HG02759 (cell line): ENCODE measurements around the gene BATF3.
A peak's percentile ranks its signal among the peaks of the same experiment; 100 is the strongest.
"Not testable (repeated sequence)": the region's sequence is repeated elsewhere in the genome, so short reads cannot be mapped to it uniquely, and the experiment has no call there.

Experiments
- ATAC-seq: cut with Tn5 transposase; IDR thresholded peaks from one replicate; pipeline ENCODE4 v1.9.1; 2021; ENCODE audit warnings: mild to moderate bottlenecking, moderate library complexity; ENCODE audit not compliant: unreplicated experiment

Gene BATF3

GRCh38 chr1:212664409-212665199 lies 35.0 kb downstream of the BATF3 start:
- ATAC-seq = no peak

- ATAC-seq = not testable (repeated sequence)
These were observed 41.4 kb downstream of the BATF3 start for GRCh38 chr1:212658250-212658649.

- ATAC-seq = peak; percentile 93
These were observed 42.9 kb downstream of the BATF3 start for GRCh38 chr1:212656730-212657129.

- no peak for ATAC-seq
These were observed 43.8 kb downstream of the BATF3 start for GRCh38 chr1:212655668-212656440.

GRCh38 chr1:212652609-212653008 lies 47.0 kb downstream of the BATF3 start:
- no peak for ATAC-seq

- no peak for ATAC-seq
These were observed 47.7 kb downstream of the BATF3 start for GRCh38 chr1:212651977-212652376.

GRCh38 chr1:212651521-212651920 lies 48.1 kb downstream of the BATF3 start:
- ATAC-seq = no peak

- ATAC-seq = no peak
These were observed 49.4 kb downstream of the BATF3 start for GRCh38 chr1:212650228-212650627.

GRCh38 chr1:212649020-212649419 lies 50.6 kb downstream of the BATF3 start:
- ATAC-seq = no peak

- ATAC-seq = no peak
These were observed 51.2 kb downstream of the BATF3 start for GRCh38 chr1:212648431-212648830.

- no peak for ATAC-seq
These were observed 52.6 kb downstream of the BATF3 start for GRCh38 chr1:212647004-212647403.

GRCh38 chr1:212646588-212646987 lies 53.1 kb downstream of the BATF3 start:
- no peak for ATAC-seq

- ATAC-seq = no peak
These were observed 53.8 kb downstream of the BATF3 start for GRCh38 chr1:212645546-212646543.

GRCh38 chr1:212644866-212645545 lies 54.6 kb downstream of the BATF3 start:
- ATAC-seq = no peak

- no peak for ATAC-seq
These were observed 55.8 kb downstream of the BATF3 start for GRCh38 chr1:212643877-212644276.

GRCh38 chr1:212641956-212642355 lies 57.7 kb downstream of the BATF3 start:
- no peak for ATAC-seq

- no peak for ATAC-seq
These were observed 59.3 kb downstream of the BATF3 start for GRCh38 chr1:212640223-212640878.

GRCh38 chr1:212639524-212639923 lies 60.1 kb downstream of the BATF3 start:
- not testable (repeated sequence) for ATAC-seq

- ATAC-seq = no peak
These were observed 61.0 kb downstream of the BATF3 start for GRCh38 chr1:212638492-212639151.
